GM19328 (cell line): ENCODE measurements around the gene SLC33A1.

Experiments used
- ATAC-seq: cut with Tn5 transposase; IDR thresholded peaks from one replicate; pipeline ENCODE4 v1.9.1; 2021; ENCODE audit warnings: mild to moderate bottlenecking, moderate library complexity; ENCODE audit not compliant: unreplicated experiment

The SLC33A1 gene

DNA sequence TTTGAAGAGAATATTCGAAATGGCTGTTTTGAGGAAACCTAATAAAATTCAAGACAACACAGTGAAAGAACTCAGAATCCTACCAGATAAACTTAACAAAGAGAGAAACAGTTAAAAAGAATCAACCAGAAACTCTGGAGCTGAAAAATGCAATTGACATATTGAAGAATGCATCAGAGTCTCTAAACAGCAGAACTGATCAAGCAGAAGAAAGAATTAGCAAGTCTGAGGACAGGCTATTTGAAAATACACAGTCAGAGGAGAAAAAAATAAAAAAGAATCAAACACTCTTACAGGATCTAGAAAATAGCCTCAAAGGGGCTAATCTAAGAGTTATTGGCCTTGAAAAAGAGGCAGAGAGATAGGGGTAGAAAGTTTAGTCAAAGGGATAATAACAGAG lies 61.7 kb downstream of the SLC33A1 start:
- no peak for ATAC-seq

DNA sequence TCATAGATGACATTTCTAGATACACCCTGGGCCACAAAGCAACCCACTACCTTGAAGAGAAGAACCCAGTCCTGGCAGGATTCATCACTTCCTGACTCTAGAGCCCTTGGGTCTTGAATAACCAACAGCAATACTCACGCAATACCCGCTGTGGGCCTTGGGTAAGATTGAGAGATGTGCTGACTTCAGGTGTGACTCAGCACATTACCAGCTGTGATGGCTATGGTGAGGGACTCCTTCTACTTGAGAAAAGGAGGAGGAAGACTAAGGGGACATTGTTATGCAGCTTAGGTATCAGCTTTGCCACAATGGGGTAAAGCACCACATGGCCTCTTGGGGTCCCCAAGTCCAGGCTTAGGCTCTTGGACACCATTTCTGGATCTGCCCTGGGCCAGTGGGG lies 63.0 kb downstream of the SLC33A1 start:
- ATAC-seq = no peak

DNA sequence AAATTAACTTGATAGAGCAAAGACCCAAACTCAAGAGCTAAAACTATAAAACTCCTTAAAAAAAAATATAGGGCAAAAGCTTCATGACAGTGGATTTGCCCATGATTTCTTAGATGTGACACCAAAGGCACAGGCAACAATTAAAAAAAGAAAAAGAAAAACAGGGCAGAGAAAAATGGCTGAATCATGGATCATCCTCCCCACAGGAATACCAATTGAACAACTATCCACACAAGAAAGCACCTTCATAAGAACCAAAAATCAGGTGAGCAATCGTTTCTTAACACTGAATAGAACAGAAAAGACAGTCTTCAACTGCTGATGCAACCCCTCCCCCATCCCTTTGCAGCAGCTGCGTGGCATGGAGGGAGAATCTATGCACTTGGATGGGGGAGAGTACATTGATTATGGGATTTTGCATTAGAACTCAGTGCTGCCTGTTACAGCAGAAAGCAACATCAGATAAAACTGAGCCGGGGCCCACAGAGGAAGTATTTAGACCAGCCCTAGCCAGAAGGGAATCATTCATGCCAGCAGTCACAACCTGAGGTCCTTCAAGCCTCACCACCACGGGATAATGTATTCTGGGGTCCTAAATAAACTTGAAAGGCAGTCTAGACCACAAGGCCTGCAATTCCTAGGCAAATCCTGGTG lies 63.8 kb downstream of the SLC33A1 start:
- ATAC-seq = no peak

DNA sequence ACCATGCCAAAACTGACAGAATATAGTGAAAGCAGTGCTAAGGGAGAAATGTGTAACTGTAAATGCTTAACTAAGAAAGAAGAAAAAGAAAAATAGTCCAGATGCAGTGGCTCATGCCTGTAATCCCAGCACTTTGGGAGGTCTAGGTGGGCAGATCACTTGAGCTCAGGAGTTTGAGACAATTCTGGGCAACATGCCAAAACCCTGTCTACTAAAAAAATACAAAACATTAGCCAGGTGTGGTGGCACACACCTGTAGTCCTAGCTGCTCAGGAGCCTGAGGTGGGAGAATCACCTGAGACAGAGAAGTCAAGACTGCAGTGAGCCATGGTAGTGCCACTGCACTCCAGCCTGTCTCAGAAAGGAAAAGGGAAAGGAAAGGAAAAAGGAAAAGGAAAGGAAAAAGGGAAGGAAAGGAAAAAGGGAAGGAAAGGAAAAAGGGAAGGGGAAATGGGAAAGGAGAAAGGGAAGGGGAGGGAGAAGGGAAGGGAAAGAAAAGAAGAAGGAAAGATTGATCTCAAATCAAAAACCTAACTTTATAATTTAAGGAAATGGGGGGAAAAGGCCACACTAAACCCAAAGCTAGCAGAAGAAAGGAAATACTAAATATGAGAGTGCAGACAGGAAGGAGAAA lies 68.4 kb downstream of the SLC33A1 start:
- no peak for ATAC-seq

DNA sequence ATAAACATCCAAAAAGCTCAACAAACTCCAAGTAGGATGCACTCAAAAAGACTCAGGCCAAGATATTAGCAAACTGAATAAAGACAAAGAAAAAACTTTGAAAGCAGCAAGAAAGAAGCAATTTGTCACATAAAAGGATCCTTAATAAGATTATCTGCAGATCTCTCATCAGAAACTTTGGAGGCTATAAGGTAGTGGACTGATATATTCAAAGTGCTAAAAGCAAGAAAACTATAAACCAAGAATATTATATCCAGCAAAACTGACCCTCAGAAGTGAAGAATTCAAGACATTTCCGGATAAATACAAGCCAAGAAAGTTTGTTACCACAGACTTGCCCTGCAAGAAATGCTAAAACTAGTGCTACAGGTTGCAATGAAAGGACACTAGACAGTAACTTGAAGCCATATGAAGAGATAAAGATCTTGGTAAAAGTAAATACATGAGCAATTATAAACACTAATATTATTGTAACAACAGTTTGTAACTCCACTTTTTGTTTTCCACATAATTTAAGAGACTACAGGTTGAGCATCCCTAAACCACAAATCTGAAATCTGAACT lies 71.8 kb downstream of the SLC33A1 start:
- ATAC-seq = no peak

DNA sequence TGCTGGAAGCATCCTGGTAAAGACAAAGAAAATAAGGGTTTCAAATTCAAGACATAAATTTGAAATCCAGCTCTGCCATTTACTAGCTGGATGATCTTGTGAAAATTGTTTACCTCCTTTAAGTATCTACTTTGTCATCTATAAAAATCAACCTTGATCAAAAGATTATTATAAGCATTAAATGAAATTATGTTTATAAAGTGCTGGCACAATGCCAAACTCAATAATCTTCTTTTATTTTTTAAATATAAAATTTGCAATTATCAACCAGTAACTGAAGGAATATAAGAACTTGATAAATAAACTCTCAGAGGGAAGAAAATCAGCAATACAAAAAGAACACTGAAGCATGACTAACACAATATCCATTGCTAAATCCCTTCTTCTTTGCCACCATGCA lies 73.9 kb downstream of the SLC33A1 start:
- no peak for ATAC-seq

DNA sequence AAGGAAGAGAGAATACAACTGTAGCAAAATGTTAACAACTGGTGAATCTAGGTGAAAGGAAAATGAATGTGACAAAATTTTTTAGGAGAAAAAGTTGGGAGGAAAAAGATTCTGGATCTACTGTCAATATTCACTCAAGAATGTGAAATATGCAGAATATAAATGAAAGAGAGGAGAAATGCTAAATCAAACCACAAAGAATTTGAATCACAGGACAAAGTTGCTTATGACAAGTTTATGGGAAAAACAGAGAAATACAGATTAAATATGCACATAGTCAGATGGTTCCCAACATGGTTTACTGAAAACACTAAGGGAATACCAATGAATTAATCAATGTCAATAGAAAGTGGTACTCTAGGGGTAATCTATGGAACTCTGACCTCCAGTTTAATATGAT lies 75.8 kb downstream of the SLC33A1 start:
- no peak for ATAC-seq

DNA sequence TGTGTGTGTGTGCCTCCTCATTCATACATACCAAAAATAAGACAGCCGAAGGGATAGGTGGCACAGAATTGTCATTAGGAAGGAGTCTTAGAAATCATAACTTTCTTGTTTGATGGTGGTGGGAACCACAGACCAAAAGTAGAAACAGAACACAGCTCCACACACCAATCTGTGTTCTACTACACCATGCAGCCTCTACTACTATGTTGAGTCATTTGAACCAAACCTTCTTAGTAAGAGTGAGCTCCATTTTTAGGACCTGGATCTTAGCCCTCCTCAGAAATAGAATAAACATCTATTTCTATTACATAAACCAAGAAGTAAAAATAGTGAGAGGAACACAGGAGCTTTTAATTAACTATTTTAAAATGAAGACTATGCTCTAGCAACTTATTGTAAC lies 81.4 kb downstream of the SLC33A1 start:
- no peak for ATAC-seq

DNA sequence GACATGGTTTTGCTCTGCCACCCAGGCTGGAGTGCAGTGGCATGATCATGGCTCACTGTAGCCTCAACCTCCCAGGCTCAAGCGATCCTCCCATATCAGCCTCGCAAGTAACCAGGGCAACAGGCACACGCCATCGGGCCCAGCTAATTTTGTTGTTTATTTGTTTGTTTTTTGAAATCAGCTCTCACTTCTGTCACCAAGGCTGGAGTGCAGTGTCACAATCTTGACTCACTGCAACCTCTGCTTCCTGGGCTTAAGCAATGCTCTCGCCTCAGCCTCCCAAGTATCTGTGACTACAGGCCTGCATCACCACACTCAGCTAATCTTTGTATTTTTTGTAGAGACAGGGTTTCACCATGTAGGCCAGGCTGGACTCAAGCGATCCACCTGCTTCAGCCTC lies 83.1 kb downstream of the SLC33A1 start:
- no peak for ATAC-seq
